ENCODE results near the gene BOLA1. TPM values are rescaled to one million over a fixed set of nuclear protein-coding genes. Genes with fewer than 3 reads are reported as not detected.

The BOLA1 gene
- total and polyA plus RNA-seq, 2 of the 13 experiments (the other 11 are each of a cell fraction or from before 2014, with no cell fraction given), result 3.2 to 4.2 TPM

- TF ChIP-seq KDM1A (CRISPR knock-in tag; IDR thresholded peaks at IDR 0.05) (no peak), TARDBP (CRISPR knock-in tag; IDR thresholded peaks at IDR 0.05) (peak; percentile 52; the same call in 1 of the 2 replicates), CBX1 (IDR thresholded peaks at IDR 0.05; ENCODE audit: low read depth) (no peak), JUN (CRISPR knock-in tag; IDR thresholded peaks at IDR 0.05) (no peak), GATAD2A (CRISPR knock-in tag; IDR thresholded peaks at IDR 0.05) (no peak), MATR3 (CRISPR knock-in tag; IDR thresholded peaks at IDR 0.05) (no peak), ZNF580 (CRISPR knock-in tag; IDR thresholded peaks at IDR 0.05; ENCODE audit: borderline replicate concordance, low read depth) (no peak), TSC22D2 (CRISPR knock-in tag; IDR thresholded peaks at IDR 0.05; ENCODE audit: borderline replicate concordance) (no peak), ZNF256 (CRISPR knock-in tag; conservative IDR thresholded peaks at IDR 0.05) (no peak), ZNF251 (CRISPR knock-in tag; IDR thresholded peaks at IDR 0.05) (no peak), LRRFIP1 (CRISPR knock-in tag; conservative IDR thresholded peaks at IDR 0.05) (no peak), ZFP37 (CRISPR knock-in tag; IDR thresholded peaks at IDR 0.05; ENCODE audit: borderline replicate concordance) (no peak), SNAPC5 (CRISPR knock-in tag; IDR thresholded peaks at IDR 0.05; ENCODE audit: borderline replicate concordance) (0 out of 2 replicates have a peak, but pooled peaks have one; percentile 26), MNT (IDR thresholded peaks at IDR 0.05) (no peak), TP53 (CRISPR knock-in tag; conservative IDR thresholded peaks at IDR 0.05) (0 out of 2 replicates have a peak, but pooled peaks have one; percentile 42), ZNF883 (CRISPR knock-in tag; IDR thresholded peaks at IDR 0.05; ENCODE audit: not compliant biosample characterization) (peak; percentile 25), EZH2 (conservative IDR thresholded peaks at IDR 0.05; ENCODE audit: low read depth, low read length) (no peak), ARHGAP35 (CRISPR knock-in tag; IDR thresholded peaks at IDR 0.05; ENCODE audit: borderline replicate concordance) (no peak), SMC3 (IDR thresholded peaks at IDR 0.05; ENCODE audit: low read length) (no peak), MED13 (CRISPR knock-in tag; IDR thresholded peaks at IDR 0.05) (no peak), RNF219 (CRISPR knock-in tag; IDR thresholded peaks at IDR 0.05) (no peak), YY1 (IDR thresholded peaks at IDR 0.05; ENCODE audit: insufficient read depth, insufficient replicate concordance, low read depth, low read length) (peak; percentile 42)
Observed at GRCh38 chr1:149887456-149888246, 11.7 kb upstream of the BOLA1 start (continued).

Measured in HepG2 (cell line).